ENCODE results near the gene NDRG4.
"Not testable (repeated sequence)": the region's sequence is repeated elsewhere in the genome, so short reads cannot be mapped to it uniquely, and the experiment has no call there.

NDRG4 gene

DNA sequence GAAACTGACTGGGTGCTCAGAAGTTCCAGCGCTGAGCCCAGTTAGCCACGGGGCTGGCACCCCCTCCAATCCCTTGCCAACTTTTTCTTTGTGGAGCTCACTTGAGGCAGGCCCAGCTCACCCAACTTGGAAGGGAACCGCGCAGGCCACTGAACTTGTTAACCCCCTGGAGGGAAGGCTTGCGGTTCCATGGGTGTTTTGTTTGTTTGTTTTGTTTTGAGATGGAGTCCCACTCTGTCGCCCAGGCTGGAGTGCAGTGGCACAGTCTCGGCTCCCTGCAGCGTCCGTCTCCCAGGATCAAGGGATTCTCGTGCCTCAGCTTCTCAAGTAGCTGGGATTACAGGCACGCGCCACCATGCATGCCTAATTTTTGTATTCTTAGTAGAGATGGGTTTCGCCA lies 34.1 kb upstream of the NDRG4 start:
- DNase-seq (ENCODE audit: low read depth) = no peak

DNA sequence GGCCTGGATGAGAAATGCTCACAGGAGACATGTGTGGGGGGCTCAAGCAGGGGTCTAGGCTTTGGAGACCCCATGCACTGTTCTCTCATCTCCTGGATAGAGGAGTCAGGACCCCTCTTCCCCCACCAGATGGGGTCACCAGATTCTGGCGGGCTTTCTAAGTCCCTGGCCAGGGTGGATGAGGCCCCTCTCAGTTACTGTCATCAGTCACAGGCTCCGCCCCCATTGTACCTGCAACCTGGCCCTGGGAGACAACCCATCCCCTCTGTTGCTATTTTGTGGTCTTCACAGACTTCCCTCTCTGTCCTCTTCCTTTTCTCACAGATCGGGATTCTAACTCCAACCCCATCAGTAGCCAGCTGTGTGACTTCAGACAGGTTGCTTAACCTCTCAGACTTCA lies 33.5 kb upstream of the NDRG4 start:
- no peak for DNase-seq (ENCODE audit: low read depth)

DNA sequence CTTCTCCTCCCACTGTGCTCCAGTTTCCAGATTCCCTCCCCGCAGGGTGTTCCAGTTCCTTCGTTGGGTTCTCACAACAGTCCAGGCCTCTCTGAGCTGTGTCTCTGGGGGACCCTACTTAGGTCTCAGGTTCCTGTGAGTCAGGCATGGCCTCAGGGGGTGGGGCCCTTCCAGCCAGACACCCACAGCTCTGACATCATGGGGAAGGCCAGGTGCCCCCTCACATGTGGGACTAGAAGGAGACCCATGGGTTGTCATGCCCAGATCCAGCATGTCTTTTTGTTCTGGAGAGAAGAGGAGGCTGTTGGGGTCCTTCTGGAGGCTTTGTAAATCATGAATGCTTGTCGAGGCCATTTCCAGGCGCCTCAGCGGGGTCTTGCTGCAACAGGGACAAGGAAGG lies 32.0 kb upstream of the NDRG4 start:
- no peak for DNase-seq (ENCODE audit: low read depth)

DNA sequence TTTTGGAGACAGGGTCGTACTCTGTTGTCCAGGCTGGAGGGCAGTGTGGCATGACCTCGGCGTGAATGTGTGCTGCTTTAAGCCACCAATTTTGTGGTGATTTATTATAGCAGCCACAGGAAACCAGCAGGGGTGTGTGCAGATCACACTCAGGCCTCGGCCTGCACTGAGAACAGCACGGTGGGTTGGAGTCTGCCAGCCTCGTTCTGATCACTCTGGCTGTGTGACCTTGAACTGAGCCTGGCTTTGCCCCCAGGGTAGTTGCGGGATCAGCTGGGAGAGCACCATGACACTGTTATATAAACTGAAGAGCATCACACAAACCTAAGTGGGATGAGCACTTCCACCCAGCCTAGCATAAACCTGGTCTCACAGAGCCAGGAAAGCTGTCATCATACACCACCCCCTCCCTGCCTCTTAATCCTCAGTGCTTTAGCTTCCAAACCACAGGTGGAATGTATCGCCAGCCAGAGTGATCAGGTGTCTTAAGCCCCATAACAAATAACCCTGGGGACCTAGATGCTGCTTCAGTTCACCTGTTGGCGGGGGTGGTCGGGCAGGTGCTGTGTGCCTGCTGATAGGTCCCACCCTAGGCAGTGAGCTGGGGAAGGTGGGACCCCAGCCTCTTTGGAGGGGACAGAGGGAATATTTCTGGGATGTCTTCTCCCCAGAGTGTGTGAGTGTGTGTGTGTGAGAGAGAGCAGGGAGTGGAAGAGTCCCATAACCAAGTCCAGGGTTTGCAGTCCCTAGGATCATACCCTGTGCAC lies 28.6 kb upstream of the NDRG4 start:
- no peak for DNase-seq (ENCODE audit: low read depth)

DNA sequence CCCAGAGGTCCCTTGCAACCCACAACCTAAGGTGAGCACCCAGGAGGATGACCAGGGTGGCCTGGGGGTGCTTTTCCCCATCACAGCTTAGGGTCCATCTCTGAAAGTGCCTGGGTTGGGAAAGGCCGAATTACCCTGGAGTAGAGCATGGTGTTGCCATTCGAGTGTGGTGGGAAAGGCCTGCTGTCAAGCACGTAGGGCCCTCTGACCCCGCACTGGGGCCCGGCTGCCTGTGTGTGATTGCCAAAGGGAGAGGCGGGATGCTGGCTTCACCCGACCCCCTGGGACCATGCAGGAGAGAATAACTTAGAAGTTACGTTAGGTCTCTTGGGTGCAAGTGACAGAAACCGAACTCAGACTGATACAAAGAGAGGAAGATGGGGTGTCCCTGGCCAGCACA lies 27.7 kb upstream of the NDRG4 start:
- DNase-seq (ENCODE audit: low read depth) = no peak

DNA sequence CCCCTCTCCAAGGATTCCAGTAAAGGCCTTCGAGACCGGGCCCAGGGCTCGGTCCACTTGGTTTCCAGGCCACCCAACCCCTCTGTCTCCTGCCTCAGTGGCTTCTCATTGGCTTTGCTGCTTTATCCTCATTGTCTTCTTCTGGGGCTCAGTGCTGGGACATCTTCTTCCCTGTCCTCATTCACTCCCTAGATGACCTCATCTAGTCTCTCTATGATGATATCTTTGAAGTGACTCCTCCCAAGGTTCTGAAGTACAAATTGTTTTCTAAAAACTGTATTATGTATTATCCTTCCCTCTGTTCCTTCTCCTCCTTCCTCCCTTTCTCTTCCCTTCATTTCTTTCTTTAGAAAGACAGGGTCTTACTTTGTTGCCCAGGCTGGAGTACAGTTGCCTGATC lies 27.1 kb upstream of the NDRG4 start:
- no peak for DNase-seq (ENCODE audit: low read depth)

DNA sequence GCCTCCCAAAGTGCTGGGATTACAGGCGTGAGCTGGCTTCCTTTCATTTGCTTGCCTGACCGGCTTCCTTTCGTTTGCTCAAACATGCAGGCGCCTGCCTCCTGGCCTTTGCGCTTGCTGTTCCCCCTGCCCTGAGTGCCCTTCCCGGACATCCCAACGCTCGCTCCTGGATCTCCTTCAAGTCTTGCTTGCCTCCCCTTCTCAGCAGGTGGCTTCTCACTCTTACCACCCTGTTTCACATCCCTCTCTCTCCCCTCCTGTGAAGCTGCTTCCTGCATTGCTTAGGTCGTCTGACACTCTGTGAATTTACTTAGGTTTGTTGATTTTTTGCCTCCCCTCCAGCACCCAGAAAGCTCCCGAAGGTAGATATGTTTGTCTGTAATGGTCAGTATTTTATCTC lies 25.6 kb upstream of the NDRG4 start:
- DNase-seq (ENCODE audit: low read depth) = no peak

DNA sequence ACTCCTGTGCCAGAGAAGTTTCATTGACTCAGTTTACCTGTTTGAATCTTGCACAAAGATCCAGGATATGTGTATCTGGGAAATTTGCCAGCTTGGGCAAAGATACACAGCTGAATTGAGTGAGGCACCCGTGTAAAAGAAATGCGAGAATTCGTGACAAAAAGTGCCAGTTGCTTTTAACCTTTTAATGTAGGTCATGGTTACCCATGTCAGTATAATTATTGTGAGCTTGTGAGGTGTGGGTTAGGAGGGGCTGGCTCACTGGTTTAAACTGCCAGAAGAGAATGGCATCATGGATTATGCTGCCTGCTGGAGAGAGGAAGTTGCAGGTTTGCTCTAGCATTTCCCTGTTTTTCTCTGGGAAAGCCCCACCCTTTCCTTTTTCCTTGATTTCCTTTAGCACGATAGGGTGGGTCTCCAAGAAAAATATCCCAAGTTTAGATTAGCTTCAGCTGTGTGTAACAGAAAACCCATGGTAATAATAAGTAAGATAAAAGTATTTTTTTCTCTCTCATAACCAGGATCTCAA lies 24.8 kb upstream of the NDRG4 start:
- DNase-seq (ENCODE audit: low read depth) = no peak

DNA sequence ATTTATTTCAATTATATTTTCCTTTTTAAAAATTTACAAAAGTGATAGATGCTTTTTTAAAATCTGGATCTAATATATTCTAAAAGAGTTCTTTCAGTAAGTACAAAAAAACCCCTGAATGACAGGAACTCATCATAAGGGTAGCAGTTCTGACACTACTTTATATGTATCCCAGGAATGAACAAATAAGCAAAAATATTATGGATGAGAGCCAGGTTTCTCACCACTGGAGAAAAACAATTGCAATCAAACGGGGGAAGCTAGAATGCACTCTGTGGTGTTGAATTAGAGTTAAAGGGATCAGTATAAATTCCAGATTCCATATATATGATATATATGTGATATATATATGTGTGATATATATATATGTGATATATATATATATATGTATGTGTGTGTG lies 23.2 kb upstream of the NDRG4 start:
- DNase-seq (ENCODE audit: low read depth) = no peak

DNA sequence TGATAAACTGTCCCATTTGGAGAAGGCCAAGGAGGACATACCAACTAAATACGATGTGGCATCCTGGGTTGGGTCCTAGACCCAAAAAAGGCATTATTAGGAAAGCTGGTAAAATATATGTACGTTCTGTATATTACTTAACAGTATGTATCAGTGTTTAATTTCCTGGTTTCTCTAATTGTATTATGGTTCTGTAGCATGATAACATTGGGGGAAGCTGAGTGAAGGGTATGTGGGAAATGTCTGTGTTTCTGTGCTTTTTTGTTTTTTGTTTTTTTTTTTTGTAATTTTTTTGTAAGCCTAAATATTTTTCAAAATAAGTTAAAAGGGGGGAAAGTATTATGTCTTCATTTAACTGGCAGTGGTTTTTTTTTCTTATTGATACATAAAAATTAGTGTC lies 21.5 kb upstream of the NDRG4 start:
- DNase-seq (ENCODE audit: low read depth) = no peak

DNA sequence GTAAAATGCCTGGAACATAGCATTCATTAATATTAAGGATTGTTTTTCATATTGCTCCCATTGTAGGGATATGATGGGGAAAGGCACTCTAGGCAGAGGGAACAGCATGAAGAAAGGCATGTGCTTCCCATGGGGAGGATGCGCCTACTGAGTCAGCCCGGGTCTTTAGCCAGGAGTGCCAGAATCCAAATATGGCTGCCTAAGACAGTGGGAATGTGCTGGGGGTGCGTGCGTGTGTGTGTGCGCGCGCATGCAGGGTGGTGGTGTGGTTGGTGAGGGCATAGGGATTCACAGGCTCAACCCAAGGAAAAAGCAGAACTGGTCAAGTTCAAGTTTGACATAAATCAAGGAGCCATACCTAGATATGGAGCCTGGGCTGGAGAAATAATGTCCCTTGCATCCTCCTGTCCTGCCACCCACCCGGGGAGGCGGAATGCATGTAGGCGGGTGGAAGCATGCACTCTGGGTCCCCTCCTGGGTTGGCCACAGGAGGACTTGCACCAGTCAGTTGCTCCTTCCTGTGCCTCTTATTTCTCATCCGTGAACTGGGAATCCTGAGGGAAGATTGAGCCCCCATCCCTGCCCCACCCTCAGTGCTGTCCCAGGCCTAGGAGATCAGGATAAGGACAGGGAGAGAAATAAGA lies 18.6 kb upstream of the NDRG4 start:
- DNase-seq (ENCODE audit: low read depth) = no peak

DNA sequence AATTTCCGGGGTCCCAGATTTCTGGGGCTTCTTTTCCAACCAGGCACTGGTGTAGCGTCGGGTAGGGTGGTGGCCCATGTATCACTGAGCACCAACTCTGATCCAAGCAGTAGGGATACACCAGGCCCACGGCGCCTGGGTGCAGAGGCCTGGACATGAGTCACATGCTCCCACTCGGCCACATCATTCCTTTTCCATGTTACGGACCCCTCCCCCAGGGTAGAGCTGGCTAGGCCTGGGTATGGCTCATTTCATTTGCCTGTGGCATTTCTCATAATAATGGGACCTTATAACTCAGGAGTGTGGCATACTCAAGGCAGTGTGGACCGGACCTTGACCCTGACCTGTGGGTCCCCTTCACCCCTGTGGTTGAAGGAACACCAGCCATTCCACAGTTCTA lies 18.0 kb upstream of the NDRG4 start:
- DNase-seq (ENCODE audit: low read depth) = no peak

DNA sequence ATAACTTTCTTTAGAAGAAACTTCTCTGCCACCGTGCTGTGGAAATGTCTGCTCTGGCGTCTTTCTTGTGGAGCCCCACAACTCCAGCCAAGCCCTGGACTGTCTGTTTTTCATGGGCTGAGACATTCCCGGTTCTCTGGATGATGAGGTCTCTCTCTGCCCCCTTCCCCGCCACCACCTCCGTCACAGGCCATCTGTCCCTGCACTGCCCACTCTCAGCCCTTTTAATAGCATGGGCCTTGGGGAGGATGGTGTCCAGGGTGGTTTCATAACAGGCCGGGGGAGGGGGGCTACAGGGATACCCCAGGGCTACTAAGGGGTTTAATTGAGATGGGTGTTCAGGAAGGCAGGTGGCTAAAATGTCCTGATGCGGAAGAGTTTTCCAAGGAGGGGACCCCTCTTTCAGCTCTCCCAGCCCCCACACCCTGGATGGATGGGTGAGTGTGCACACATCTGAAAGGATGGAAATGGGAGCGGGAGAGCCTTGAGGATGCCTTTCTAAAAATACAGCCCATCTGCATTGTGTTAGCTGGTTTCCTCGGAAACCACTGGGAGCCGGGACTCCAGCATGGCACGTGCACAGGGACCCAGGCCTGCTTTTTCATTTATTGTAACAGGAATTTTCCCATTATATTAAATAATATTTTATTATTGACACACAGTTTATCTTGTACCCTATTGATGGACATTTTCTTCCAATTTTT lies 14.6 kb upstream of the NDRG4 start:
- DNase-seq (ENCODE audit: low read depth) = no peak

DNA sequence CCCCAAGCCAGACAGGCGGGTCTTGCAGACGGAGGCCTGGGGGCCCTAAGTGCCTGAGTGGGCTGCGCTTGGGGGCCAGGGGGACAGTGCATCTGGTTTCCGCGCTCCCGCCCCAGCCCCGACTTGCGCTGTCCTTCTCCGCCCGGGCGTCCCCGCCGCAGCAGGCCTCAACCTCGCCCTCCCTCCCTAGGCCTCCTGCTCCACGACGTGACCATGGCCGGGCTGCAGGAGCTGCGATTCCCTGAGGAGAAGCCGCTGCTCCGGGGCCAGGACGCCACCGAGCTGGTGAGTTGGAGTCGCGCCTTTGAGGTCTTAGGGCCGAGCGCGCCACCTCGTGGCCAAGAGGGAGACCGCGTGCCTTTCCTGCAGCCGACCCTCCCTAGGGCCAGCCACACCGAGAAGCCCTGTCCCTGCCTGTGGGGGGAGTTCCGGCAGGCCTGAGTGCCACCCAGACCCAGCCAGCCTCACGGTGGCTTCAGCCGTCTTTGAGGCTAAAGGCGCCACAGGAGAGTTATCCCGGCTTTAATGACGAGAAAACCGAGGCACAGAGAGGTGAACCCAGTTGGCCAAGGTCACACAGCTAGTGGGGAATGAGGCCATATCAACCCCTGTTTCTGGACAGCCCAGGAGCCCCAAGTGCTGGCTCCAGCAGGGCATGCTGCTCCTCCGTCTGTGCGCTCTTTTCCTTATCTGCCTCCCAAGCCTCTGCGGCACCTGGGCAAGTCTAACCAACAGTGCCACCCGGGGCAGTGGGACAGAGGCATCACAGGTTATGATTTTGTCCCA lies 12.2 kb upstream of the NDRG4 start:
- peak; percentile 45 for DNase-seq (ENCODE audit: low read depth)

DNA sequence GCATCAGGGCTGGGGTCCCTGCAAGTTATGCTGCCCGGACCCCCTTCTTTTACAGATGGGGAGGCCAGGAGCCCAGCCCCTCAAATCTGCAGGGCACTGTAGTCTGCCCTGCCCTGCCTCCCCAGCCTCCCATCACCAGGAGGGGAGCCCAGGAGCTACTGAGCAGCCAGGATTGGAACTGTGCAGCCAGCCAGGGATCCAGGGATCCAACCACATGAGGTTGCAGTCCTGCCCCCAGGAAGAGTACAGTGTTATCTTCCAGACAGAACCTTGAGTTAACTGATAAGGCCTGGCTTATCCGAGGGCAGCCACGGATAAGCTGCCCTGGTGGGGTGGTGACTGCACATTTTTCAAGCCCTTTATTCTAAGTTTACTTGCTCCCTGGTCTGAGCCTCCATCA lies 11.4 kb upstream of the NDRG4 start:
- no peak for DNase-seq (ENCODE audit: low read depth)

DNA sequence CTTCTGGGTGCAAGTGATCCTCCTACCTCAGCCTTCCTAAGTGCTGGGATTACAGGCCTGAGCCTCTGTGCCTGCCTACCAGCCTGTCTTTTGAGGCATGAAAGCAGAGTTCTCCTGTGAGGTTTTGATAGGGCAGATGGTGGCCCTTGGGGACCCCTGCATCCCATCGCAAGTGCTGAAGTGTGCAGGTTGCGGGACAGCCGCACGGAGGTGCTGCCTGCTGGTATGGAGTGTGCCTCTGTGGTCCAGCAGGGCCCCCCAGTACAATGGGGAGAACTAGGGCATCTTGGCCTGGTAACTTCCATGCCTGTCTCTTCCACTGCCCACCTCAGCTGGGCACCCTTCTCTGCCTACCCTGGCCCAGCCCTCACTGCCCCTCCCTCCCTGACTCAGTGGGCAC lies 9.9 kb upstream of the NDRG4 start:
- no peak for DNase-seq (ENCODE audit: low read depth)

DNA sequence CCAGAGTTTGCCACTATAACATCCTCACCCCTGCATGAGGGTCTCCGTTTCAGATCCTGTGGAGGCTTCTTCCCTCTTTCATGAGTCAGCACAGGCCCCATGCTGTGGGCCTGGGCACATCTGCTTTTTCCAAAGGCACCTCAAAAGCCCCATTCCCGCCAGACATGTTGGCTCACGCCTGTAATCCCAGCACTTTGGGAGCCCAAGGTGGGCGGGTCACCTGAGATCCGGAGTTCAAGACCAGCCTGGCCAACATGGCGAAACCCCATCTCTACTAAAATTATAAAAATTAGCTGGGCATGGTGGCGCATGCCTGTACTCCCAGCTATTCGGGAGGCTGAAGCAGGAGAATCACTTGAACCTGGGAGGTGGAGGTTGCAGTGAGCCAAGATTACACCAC lies 9.4 kb upstream of the NDRG4 start:
- not testable (repeated sequence) for DNase-seq (ENCODE audit: low read depth)

DNA sequence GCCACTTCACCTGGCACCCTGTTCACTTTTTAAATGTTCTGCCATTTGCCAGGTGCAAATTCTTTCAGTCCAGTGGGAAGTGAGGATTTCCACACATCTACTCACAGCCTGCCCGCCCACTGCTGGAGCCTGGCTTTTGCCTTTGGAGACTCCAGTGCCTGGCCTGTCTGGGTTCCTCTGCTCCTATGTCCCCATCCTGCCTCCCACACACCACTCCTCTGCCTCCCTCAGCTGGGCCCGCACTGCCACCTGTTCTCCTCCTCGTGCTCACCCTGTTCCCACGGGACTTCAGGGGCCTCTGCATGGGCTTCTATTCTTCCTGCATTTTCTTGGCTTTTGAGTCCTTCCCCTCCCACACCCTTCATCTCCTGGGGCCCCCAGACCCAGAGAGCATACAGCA lies 7.9 kb upstream of the NDRG4 start:
- DNase-seq (ENCODE audit: low read depth) = no peak

DNA sequence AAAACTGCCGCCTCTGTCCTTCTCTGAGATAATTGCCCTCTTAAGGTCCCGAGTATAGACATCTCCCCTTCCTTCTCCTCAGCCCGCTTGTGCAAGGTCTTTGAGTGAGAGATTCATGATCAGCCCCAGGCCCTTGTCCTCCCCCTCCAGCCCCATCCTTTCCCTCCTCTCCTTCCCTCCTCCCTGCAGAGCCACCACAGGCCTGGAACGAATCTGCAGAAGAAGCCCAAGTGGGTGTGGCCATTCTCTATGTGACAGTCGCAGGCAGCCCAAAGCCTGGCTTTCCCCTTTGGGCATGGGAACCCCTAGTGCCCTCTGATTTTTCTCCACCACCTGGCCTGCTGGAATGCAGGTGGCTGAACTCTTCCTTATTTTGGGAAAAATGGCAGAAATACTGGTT lies 7.2 kb upstream of the NDRG4 start:
- DNase-seq (ENCODE audit: low read depth) = no peak

DNA sequence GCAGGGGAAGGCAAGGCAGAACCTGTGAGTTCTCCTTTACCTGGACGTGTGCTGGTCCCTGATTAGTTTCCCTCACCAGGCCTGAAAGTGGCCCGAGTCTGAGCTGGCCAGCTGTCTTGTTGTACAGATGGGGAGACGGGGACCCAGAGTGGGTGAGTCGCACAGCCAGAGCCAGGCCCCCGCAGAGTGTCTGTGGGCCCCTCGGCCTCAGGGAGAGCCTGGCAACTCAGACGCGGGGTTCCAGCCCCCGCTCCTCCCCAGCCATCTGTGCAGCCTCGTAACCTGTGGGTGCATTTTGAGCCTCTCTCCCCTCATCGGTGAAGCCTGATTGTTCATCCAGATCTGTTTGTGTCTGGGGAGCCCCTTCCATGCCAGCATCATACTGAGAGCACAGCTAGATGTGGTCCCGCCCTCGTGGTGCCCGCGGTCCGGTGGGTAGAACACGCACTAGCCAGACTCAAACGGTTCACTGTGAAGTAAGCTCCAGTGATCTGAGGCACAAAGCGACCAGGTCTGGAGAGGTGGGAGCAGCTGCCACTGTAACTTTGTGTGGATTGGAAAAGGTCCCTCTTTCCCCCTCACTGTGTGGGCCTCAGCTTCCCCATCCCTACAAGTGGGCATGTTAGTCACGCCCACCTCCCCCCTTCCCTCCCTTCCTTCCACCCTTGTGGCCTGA lies 6.0 kb upstream of the NDRG4 start:
- DNase-seq (ENCODE audit: low read depth) = no peak

DNA sequence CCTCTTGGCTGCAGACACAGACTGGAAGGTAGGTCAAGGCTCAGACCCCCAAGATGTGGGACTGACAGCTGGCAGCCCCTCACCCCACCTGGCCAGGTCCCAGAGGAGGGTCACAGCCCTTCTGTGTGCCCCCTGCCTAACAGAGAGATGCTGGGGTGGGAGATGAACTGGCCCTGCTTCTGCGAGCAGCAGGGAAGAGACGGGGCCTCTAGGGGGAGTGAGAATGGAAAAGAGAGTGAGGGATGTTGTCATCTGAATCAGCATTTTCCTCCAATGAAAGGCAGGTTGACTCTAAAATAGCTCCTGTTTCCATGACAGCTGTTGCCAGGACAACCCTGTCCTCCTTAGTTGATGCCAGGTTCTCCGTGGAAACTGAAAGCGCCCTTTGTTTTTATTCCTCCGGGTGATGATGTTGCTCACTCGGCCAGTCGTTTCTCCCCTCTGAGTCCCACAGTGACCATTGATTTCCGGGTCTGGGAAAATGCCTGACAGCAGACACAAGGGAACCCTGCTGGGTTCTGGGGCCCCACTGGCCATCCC lies 4.9 kb upstream of the NDRG4 start:
- DNase-seq (ENCODE audit: low read depth) = no peak
